IPS DF 6.9 (cell line): ENCODE data around the gene PPM1L.

ENCODE experiments used
- DNase-seq: peaks from one replicate; pipeline ENCODE4 v3.0.0-alpha.2; 2013; ENCODE audit warnings: low read depth, low spot score
- H3K27ac ChIP-seq: one replicate; pipeline ENCODE4 v1.5.1; 2013; ENCODE audit warnings: low read length, control low read depth
- H3K27me3 ChIP-seq: 2 replicates; pipeline ENCODE4 v1.6.1; 2013; ENCODE audit warnings: mild to moderate bottlenecking, low read length; ENCODE audit not compliant: control insufficient read depth, insufficient read depth
- H3K36me3 ChIP-seq: 2 replicates; pipeline ENCODE4 v1.6.1; 2013; ENCODE audit warnings: low read length; ENCODE audit not compliant: control insufficient read depth, insufficient read depth
- H3K4me1 ChIP-seq: 2 replicates; pipeline ENCODE4 v1.6.1; 2013; ENCODE audit warnings: low read length; ENCODE audit not compliant: control insufficient read depth, insufficient read depth
- H3K4me3 ChIP-seq: 2 replicates; pipeline ENCODE4 v1.5.1; 2013; ENCODE audit warnings: mild to moderate bottlenecking, low read length
- H3K9me3 ChIP-seq: 2 replicates; pipeline ENCODE4 v1.6.1; 2013; ENCODE audit warnings: low read length, inconsistent platforms; ENCODE audit not compliant: control insufficient read depth, insufficient read depth
- WGBS: extraction: QIAGEN DNeasy Blood & Tissue Kit; methylation state at CpG from one replicate; pipeline ENCODE4 v1.1.7; 2013; ENCODE audit warnings: mixed read lengths, missing lambda C conversion rate; ENCODE audit not compliant: insufficient read length, insufficient coverage; 5-methylcytosine and 5-hydroxymethylcytosine counted together

PPM1L gene

DNA sequence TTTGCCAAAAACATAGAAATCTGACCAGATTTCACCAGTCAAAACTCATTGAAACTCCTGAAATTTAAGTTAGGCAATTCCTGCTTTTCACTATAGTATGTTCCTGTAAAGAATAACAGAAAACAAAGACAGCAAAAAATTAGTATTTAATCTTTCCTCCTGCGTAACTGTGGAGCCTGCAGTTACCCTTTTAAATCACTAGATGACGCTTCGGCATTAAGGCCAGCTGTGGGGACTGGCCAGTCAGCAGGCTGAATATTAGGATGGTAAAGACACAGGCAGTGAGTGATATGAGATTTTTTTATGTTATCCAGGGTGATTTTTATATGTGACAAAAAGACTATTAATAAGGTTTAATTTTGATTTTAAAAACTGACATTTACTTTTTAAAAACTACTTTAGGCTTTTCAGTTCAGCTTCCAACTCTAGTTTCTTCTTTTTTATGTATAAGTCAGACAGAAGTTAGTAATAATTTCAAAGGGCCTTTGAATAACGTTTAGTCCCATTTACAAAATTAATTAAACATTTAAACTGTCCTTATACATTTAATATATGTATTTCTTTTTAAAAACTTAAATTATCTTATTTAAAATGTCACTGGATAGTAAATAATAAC, 165.1 kb downstream of the PPM1L start:
- no peaks in the 10 kb centered on the region for H3K36me3 ChIP-seq
- no peaks in the 10 kb centered on the region for H3K4me1 ChIP-seq
- no peak for DNase-seq
- no peak overlapping the region for H3K4me3 ChIP-seq
- H3K27me3 ChIP-seq: no peaks in the 10 kb centered on the region
- WGBS: no CpG with 5 or more reads among the region's 4 CpGs
- no peak overlapping the region for H3K27ac ChIP-seq
- no peaks in the 10 kb centered on the region for H3K9me3 ChIP-seq

DNA sequence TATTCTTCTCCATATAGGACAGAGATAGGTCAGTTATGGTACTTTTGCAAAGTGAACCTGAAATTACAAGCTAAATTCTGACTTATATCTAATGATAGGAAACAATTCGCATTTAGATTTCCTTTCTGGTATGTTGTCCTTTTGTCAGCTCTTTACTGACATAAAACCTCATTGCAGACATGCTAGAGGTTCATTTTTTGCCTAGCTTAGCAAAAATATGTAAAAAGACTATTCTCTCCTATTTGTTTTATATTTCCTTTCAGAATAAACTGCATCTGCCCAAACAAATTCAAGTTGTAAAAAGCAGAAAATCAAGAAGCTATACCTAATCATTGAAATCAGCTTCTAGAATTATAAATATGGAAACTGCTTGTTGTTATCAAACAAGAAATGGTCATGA, 168.7 kb downstream of the PPM1L start:
- Histone ChIP-seq H3K27ac (no peak overlapping the region), H3K4me1 (no peaks in the 10 kb centered on the region), H3K9me3 (no peaks in the 10 kb centered on the region), H3K36me3 (no peaks in the 10 kb centered on the region), H3K27me3 (no peaks in the 10 kb centered on the region), H3K4me3 (no peak overlapping the region)
- WGBS: no CpG with 5 or more reads among the region's 1 CpG
- DNase-seq: no peak

DNA sequence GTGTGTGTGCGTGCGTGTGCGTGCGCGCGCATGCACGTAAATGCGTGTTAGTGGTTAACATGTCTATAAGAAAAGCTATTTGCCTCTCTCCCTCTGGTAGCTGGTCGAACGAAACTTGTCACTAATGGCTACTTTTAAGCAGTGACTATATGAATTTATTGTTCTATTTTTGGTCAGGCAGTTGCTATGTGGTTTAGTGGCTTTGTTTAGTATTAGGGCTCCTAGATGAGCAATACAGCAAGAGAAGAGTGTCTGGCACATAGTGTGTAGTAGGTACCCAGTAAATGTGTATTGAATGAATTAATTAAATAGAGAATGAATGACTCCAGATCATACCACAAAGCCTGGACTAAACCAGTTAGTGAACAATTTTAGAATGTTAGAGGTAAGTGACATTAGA, 171.6 kb downstream of the PPM1L start:
- Histone ChIP-seq H3K4me1 (no peaks in the 10 kb centered on the region), H3K36me3 (no peaks in the 10 kb centered on the region), H3K27ac (no peak overlapping the region), H3K27me3 (no peaks in the 10 kb centered on the region), H3K4me3 (no peak overlapping the region), H3K9me3 (no peaks in the 10 kb centered on the region)
- DNase-seq: no peak
- no CpG with 5 or more reads among the region's 10 CpGs for WGBS

DNA sequence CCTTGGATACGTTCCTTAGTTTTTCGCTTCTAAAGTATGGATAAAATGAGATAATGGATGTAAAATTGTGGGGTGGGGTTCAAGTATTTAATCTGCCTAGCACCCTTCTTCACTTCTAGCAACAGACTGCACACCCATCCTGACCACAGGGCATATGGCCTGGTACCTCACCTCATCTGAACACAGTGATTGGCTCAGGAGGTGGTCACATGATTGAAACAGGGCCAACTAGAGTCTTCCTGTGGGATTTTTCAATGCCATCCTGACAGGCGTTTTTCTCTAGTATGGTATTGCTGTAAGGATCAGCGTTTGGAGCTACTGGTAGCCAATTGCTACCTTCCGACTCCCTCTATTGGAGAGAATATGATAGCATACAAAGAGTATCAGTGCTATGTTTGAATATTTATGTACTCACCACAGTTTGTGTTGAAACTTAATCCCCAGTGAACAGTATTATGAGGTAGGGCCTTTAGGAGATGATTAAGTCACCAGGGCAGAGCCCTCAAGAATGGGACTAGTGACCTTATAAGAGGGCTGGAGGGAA, 172.2 kb downstream of the PPM1L start:
- no peak for DNase-seq
- no CpG with 5 or more reads among the region's 5 CpGs for WGBS
- no peaks in the 10 kb centered on the region for H3K9me3 ChIP-seq

DNA sequence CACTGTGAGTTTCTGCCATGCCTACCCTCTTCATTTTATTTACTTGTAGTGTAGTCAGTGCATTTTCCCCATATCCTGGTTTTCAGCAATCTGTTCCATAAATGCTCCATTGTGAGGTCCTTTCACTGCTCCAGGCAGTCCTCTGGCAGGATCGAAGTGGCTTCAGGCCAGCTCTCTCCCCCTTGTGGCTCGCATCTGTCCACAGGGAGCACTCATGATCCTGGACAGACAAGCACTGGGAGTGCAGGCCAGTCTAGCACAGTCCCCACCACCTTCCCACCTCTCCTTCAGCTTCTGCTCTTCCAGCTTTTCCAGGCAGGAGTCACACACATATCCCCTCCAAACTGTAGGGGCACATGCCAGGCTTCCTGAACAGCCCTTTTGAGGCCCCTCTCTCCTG, 173.6 kb downstream of the PPM1L start:
- Histone ChIP-seq H3K36me3 (no peaks in the 10 kb centered on the region), H3K4me1 (no peaks in the 10 kb centered on the region), H3K27ac (no peak overlapping the region), H3K4me3 (no peak overlapping the region), H3K27me3 (no peaks in the 10 kb centered on the region), H3K9me3 (no peaks in the 10 kb centered on the region)
- DNase-seq: no peak
- WGBS: no CpG with 5 or more reads among the region's 2 CpGs

More for the DNA sequence above, 172.2 kb downstream of the PPM1L start:
- no peaks in the 10 kb centered on the region for H3K4me1 ChIP-seq
- H3K27me3 ChIP-seq: no peaks in the 10 kb centered on the region
- no peak overlapping the region for H3K27ac ChIP-seq
- no peaks in the 10 kb centered on the region for H3K36me3 ChIP-seq
- H3K4me3 ChIP-seq: no peak overlapping the region

DNA sequence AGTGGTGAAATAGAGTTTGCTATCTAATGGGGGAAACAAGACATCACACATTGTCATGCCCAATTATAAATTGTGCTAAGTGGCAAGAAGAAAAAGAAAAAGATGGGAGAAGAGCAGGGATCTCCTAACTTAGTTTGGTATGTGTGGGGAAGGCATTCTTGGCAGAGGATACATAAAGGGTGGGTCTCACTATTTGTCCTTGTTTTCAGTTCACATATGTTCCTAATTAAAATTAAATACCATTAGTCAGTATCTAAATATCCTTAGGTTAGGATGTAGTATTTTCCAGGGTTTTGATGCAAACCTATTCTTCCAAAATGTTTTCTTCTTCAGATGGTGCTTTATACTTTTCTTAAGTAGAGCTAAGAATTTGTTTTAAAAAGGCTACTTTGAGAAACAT, 175.4 kb downstream of the PPM1L start:
- no peak overlapping the region for H3K27ac ChIP-seq
- no peaks in the 10 kb centered on the region for H3K36me3 ChIP-seq
- no peaks in the 10 kb centered on the region for H3K27me3 ChIP-seq
- DNase-seq: no peak
- no peaks in the 10 kb centered on the region for H3K4me1 ChIP-seq
- no peak overlapping the region for H3K4me3 ChIP-seq
- H3K9me3 ChIP-seq: no peaks in the 10 kb centered on the region

DNA sequence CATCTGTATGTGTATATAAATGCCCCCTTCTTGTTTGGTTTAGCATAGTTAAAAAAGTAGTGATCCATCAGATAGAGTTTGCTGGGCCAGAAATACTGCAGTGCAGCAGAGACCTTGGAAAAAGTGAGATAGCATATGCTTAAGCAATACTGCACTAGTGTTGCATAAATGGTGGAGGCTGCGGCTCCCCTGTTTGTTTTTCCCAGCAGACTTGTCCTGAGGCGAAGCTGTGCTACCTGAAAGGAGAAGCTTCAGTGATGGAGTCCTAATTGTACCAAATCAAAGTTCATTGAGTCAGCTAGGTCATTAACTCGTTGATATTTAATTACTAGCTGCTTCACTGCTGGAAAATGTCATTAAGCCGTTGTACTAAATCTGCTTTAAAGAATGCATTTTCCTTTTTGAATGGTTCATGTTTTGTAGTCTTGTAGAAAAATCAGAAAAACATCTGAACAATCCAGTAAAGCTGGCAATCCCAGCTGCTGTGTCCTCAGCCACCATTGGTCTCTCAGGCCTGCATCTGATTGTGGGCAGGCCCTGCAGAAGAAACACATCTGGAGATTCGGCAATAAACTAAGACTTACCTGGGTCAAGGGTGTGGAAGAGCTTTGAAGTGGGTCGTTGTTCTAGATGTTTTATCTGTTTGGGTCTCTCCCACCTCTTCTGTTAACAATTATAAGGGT, 179.5 kb downstream of the PPM1L start:
- Histone ChIP-seq H3K4me1 (no peaks in the 10 kb centered on the region), H3K9me3 (peaks cover 1% of the 10 kb centered on the region; the same call in 1 of the 2 replicates), H3K27me3 (no peaks in the 10 kb centered on the region), H3K36me3 (no peaks in the 10 kb centered on the region), H3K27ac (no peak overlapping the region), H3K4me3 (no peak overlapping the region)
- DNase-seq: no peak
- WGBS: no CpG with 5 or more reads among the region's 6 CpGs

DNA sequence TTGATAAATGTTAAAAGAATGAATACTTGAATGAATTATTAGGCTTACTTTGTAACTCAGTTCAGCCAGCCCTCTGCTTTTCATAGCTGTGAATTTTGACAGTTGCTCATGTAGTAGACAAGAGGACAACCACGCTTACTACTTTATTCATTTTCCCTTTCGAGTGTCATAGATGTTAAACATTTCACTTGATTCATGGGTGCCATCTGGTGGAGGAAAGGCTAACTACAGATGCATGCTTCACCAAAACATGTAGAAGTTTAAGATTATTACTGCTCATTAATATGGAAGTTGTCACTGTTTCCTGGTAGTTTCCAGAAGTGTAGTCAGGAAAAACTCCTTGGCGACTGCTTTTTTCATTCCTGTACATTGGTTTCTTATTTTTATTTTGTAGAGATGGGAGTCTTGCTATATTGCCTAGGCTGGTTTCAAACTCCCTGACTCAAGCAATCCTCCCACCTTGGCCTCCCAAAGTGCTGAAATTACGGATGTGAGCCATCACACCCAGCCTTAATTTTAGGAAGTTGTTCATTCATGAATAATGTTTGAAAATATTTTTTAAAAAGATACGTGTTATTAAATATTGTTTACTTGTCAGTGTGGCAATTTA, 186.0 kb downstream of the PPM1L start:
- DNase-seq: no peak
- H3K4me1 ChIP-seq: no peaks in the 10 kb centered on the region

DNA sequence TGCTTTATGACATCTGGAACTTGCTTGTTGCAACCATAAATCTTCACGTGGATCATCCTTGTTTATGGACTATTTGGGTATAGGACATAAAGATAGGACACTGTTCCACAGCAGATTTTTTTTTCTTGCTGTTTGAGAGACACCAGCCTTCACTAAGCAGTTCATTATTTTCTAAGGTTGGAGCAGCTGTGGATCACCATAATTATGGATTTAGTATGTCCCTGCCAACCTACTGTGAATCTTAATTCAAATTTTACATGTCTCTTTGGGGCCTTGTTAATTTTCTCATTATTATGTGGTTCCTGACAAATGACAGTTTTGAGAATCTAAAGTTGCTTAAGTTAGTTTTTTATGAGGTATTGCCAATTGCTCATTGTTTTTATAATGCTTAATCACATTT, 188.0 kb downstream of the PPM1L start:
- Histone ChIP-seq H3K4me1 (no peaks in the 10 kb centered on the region), H3K9me3 (peaks cover 1% of the 10 kb centered on the region; the same call in 1 of the 2 replicates), H3K27me3 (no peaks in the 10 kb centered on the region), H3K4me3 (no peak overlapping the region), H3K36me3 (no peaks in the 10 kb centered on the region), H3K27ac (no peak overlapping the region)
- no CpG with 5 or more reads among the region's 1 CpG for WGBS
- no peak for DNase-seq

More for the DNA sequence above, 186.0 kb downstream of the PPM1L start:
- peaks cover 1% of the 10 kb centered on the region; the same call in 1 of the 2 replicates for H3K9me3 ChIP-seq
- H3K27me3 ChIP-seq: no peaks in the 10 kb centered on the region
- no peak overlapping the region for H3K4me3 ChIP-seq
- H3K36me3 ChIP-seq: no peaks in the 10 kb centered on the region
- no peak overlapping the region for H3K27ac ChIP-seq
- 100% methylated on average over 1 of the region's 5 CpGs for WGBS

DNA sequence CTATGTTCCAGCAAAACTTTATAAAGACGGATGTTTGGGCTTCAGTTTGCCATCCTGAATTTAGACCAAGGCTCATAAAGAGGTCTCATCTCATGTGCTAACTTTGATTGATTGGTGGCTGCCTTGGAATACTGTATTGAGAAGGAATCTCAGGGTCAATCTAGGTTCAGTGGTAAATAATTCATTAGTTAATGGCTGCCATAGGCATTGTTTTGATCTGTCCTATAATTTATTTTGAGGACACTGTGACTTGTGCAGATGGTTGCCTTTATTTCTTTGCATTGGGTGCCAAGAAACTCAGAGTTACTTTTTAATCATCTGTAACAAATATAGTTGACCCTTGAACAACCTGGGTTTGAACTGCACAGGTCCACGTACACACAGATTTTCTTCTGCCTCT, 189.3 kb downstream of the PPM1L start:
- Histone ChIP-seq H3K4me1 (no peaks in the 10 kb centered on the region), H3K9me3 (no peaks in the 10 kb centered on the region; the same call in 1 of the 2 replicates), H3K36me3 (no peaks in the 10 kb centered on the region), H3K4me3 (no peak overlapping the region), H3K27me3 (no peaks in the 10 kb centered on the region), H3K27ac (no peak overlapping the region)
- DNase-seq: no peak
- WGBS: no CpG with 5 or more reads among the region's 2 CpGs
